Duodenal mucosa (tissue), 2 donors: ENCODE results near the gene OGFR.
"Not testable (repeated sequence)": the region's sequence is repeated elsewhere in the genome, so short reads cannot be mapped to it uniquely, and the experiment has no call there.

Source experiments
- H3K27ac ChIP-seq: one replicate; pipeline ENCODE4 v1.7.0; 2013; ENCODE audit warnings: low read depth, low read length
- H3K27me3 ChIP-seq, 2 donors: one replicate each; pipeline ENCODE4 v1.7.0; 2013; ENCODE audit warnings: low read length in 2 of 2, control low read depth in 1 of 2; ENCODE audit not compliant: insufficient read depth in 2 of 2, control insufficient read depth in 1 of 2
- H3K36me3 ChIP-seq, 2 donors: one replicate each; pipeline ENCODE4 v1.7.0; 2013; ENCODE audit warnings: low read length in 2 of 2, control low read depth in 1 of 2; ENCODE audit not compliant: insufficient read depth in 2 of 2, control insufficient read depth in 1 of 2
- H3K4me1 ChIP-seq, 2 donors: one replicate each; pipeline ENCODE4 v1.7.0; 2013; ENCODE audit warnings: low read length in 2 of 2, control low read depth in 1 of 2; ENCODE audit not compliant: insufficient read depth in 2 of 2, control insufficient read depth in 1 of 2
- H3K4me3 ChIP-seq, 2 donors: one replicate each; pipeline ENCODE4 v1.7.0; 2013; ENCODE audit warnings: low read length in 2 of 2, low read depth in 1 of 2
- H3K9ac ChIP-seq, 2 donors: one replicate each; pipeline ENCODE4 v1.7.0; 2013; ENCODE audit warnings: low read length in 2 of 2, low read depth in 1 of 2
- H3K9me3 ChIP-seq, 2 donors: one replicate each; pipeline ENCODE4 v1.7.0; 2013; ENCODE audit warnings: low read length in 2 of 2, control low read depth in 1 of 2; ENCODE audit not compliant: control insufficient read depth in 1 of 2

The OGFR gene

GRCh38 chr20:62839816-62840215 lies 35.2 kb downstream of the OGFR start:
- Histone ChIP-seq H3K9ac (no peak overlapping the region), H3K27me3 (no peaks in the 10 kb centered on the region), H3K9me3 (no peaks in the 10 kb centered on the region), H3K27ac (no peak overlapping the region), H3K4me1 (peaks cover 14 to 25% of the 10 kb centered on the region in 2 donors), H3K36me3 (no peaks in the 10 kb centered on the region), H3K4me3 (no peak overlapping the region)

GRCh38 chr20:62840244-62841197 lies 35.9 kb downstream of the OGFR start:
- no peaks in the 10 kb centered on the region for H3K27me3 ChIP-seq
- H3K4me1 ChIP-seq, result peaks cover 14 to 25% of the 10 kb centered on the region in 2 donors
- no peaks in the 10 kb centered on the region for H3K9me3 ChIP-seq
- H3K27ac ChIP-seq, result no peak overlapping the region
- H3K36me3 ChIP-seq, result no peaks in the 10 kb centered on the region
- no peak overlapping the region for H3K9ac ChIP-seq
- H3K4me3 ChIP-seq, result no peak overlapping the region

GRCh38 chr20:62841705-62842212 lies 37.1 kb downstream of the OGFR start:
- Histone ChIP-seq H3K4me1 (peaks cover 14 to 25% of the 10 kb centered on the region in 2 donors), H3K9ac (no peak overlapping the region), H3K36me3 (no peaks in the 10 kb centered on the region), H3K9me3 (no peaks in the 10 kb centered on the region), H3K27ac (no peak overlapping the region), H3K27me3 (no peaks in the 10 kb centered on the region), H3K4me3 (no peak overlapping the region)

GRCh38 chr20:62843656-62844055 lies 39.0 kb downstream of the OGFR start:
- Histone ChIP-seq H3K4me1 (peaks cover 8 to 15% of the 10 kb centered on the region in 2 donors), H3K27me3 (no peaks in the 10 kb centered on the region), H3K9ac (no peak overlapping the region), H3K27ac (no peak overlapping the region), H3K4me3 (no peak overlapping the region), H3K9me3 (no peaks in the 10 kb centered on the region), H3K36me3 (no peaks in the 10 kb centered on the region)

- H3K4me1 ChIP-seq, result peaks cover 2 to 12% of the 10 kb centered on the region in 2 donors
- H3K4me3 ChIP-seq, result no peak overlapping the region
- H3K9ac ChIP-seq, result no peak overlapping the region
- no peaks in the 10 kb centered on the region for H3K9me3 ChIP-seq
- H3K27me3 ChIP-seq, result no peaks in the 10 kb centered on the region
- H3K27ac ChIP-seq, result no peak overlapping the region
- H3K36me3 ChIP-seq, result no peaks in the 10 kb centered on the region
Measured at GRCh38 chr20:62844182-62844581, 39.5 kb downstream of the OGFR start.

- Histone ChIP-seq H3K4me1 (no peaks in the 10 kb centered on the region), H3K9me3 (no peaks in the 10 kb centered on the region), H3K4me3 (no peak overlapping the region), H3K36me3 (no peaks in the 10 kb centered on the region), H3K27me3 (no peaks in the 10 kb centered on the region), H3K27ac (no peak overlapping the region), H3K9ac (no peak overlapping the region)
Measured at GRCh38 chr20:62845416-62846160, 41.0 kb downstream of the OGFR start.

- Histone ChIP-seq H3K9ac (no peak overlapping the region), H3K27ac (no peak overlapping the region), H3K36me3 (no peaks in the 10 kb centered on the region), H3K27me3 (no peaks in the 10 kb centered on the region), H3K9me3 (no peaks in the 10 kb centered on the region), H3K4me1 (no peaks in the 10 kb centered on the region), H3K4me3 (no peak overlapping the region)
Measured at GRCh38 chr20:62846166-62846890, 41.7 kb downstream of the OGFR start.

- not testable (repeated sequence) for H3K27ac ChIP-seq
Measured at GRCh38 chr20:62848917-62849316, 44.3 kb downstream of the OGFR start.

GRCh38 chr20:62849431-62849830 lies 44.8 kb downstream of the OGFR start:
- Histone ChIP-seq H3K9me3 (no peaks in the 10 kb centered on the region), H3K27ac (no peak overlapping the region), H3K9ac (no peak overlapping the region), H3K36me3 (peaks cover 3 to 4% of the 10 kb centered on the region in 2 donors), H3K4me3 (no peak overlapping the region), H3K4me1 (no peaks in the 10 kb centered on the region), H3K27me3 (no peaks in the 10 kb centered on the region)

More at GRCh38 chr20:62848917-62849316, 44.3 kb downstream of the OGFR start:
- not testable (repeated sequence) for H3K9me3 ChIP-seq, H3K4me1 ChIP-seq, H3K27me3 ChIP-seq, H3K9ac ChIP-seq, H3K4me3 ChIP-seq, H3K36me3 ChIP-seq
